Stimulated activated CD4-positive, alpha-beta T cell treated with anti-CD3 and anti-CD28 coated beads, Interleukin-2, amount 100 ng/mL, for 48 hours (primary cell): ENCODE results near the gene BBC3.
A peak's percentile ranks its signal among the peaks of the same experiment; 100 is the strongest.

Experiments used
- DNase-seq, 2 donors: peaks; one replicate each; pipeline ENCODE4 v3.0.0-alpha.2; 2020

Gene BBC3

DNA sequence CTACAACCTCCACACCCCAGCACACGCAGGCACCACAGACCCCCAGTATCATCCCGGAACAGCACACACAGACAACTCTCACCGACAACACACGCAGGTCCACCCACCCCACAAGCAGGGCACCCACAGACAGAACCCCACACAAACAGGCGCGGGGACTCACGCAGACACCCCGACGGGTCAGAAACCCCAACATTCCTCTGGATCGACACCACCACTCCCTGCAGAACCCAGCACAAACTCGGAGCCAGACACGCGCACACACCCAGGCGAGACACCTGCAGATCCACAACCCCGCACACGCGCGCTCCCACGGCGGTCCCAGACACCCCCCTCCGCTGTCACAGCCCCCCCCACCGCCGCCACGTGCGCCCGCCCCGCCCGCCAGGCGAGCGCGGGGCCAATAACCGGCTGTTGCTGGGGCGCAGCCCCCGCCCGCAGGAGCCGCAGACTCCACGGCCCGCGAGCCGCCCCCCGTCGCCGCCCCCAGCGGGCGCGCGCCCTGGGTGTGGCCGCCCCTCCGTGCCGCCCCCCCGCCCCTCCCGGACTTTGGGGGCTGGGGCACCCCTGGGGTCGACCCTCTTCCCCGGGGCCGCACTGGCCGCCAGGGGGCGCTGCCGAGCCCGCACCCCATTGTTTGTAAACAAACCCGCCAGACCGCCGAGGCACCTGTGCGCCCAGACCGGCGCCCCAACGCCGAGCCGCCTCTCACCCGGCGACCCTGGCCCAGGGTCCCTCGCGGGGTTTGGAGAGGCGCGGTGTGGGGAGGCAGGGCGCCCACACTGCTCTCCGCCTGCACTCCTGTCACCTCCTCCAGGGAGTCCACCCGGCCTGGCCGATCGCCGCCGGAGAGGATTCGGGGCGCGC is 712 bp downstream of the BBC3 start:
- DNase-seq: peak; percentile 77

DNA sequence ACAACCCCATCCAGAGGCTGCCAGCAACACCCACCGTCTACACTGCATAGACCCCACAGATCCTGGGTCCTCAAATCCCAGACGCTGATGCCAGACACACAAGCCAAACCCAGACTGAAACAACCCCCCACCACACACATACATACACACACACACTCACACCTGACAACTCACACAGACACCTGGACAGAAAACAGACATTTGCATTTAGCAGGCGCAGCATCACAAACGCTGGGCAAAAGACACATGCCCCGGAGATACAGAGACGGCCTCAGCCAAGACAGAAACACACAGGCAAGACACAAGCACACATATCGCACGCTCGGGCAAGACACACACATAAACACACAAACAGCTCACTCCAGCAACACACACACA is 1.3 kb downstream of the BBC3 start:
- DNase-seq: no peak

- DNase-seq: no peak
Measured at GRCh38 chr19:47228937-47229675, 1.9 kb downstream of the BBC3 start.

GRCh38 chr19:47228168-47228936 is 2.6 kb downstream of the BBC3 start:
- DNase-seq: no peak

DNA sequence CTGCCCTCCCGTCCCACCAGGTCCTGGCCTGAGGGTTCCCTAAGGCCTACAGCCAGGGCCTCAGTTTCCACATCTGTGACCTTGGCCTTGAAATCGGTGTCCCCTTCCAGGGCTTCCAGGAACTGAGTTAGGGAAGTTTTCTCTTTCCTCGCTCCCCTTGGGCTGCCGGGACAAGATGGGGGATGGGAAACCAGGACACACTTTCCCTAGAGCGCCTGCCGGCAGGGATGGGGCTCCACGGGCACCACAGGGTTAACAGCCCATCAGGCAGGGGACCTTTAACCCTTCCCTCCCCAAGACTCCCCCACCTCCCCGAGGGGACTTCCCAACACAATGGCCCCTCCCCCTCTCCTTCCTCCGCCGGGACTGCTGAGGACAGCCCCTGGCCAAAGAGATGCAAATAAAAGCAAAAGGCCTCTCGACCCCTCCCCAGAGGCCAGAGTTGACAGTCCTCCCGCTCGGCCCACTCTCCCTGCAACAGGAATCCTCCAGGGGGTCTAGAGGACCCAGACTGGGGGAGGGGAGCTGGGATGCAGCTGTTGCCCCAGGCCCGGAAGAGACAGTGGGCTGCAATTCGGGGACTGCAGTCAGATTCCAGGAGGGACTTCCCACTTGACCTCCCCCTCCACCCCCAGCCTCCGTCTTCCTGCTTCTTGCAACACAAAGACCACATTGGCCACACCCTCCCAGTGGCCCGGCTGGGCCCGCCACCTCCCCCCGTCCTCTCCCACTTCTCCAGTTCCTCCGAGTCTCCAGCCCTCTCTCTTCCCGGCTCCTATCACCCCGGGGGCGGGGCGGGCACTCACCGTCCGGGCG is 3.4 kb downstream of the BBC3 start:
- DNase-seq: no peak

DNA sequence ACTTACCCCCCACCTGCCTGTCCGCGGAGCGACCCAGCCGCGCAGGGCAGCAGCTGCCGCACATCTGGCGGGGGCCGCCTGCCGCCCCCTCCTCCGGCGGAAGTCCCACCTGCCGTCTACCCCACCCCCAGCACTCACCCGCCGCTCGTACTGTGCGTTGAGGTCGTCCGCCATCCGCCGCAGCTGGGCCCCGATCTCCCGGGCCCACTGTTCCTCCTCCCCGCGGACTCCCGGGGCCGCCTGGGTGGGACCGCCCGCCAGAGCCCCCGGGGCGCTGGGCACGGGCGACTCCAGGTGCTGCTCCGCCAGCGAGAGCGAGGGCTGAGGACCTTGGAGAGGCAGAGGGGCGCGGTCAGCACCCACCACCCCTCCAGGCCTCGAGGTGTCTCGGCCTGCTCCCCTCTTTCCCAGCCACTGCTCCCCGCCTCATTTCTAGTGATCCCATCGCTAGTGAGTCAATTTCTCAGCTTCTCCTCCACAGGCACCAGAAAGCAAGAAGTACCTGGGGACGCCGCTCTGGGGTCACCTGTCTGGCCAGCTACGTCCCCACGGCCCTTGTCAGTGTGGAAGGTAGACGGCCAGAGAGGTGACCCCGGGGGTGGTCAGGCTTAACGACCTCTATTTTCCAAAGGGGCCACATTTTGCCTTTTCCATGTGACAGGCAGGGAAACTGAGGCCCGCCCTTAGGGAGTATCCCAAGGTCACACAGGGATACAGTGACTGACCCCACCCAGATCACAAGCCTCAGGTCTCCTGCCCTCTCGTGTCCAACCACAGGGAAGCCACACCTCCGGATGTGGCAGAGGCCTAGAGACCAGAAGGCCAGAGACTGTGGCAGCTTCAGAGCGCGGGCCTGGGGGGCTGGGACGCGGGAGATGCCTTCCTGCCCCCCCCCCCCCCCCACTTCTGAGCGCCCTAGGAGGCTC is 4.3 kb downstream of the BBC3 start:
- DNase-seq: no peak

- peak; percentile 79 to 82 for DNase-seq
Measured at GRCh38 chr19:47225746-47226425, 5.1 kb downstream of the BBC3 start.

- DNase-seq: no peak
Measured at GRCh38 chr19:47221890-47222289, 9.1 kb downstream of the BBC3 start.

- DNase-seq: no peak
Measured at GRCh38 chr19:47221080-47221841, 9.7 kb downstream of the BBC3 start.

GRCh38 chr19:47215581-47215980 is 15.4 kb downstream of the BBC3 start:
- no peak for DNase-seq

GRCh38 chr19:47210689-47211316 is 20.2 kb downstream of the BBC3 start:
- peak; percentile 79 to 85 for DNase-seq

DNA sequence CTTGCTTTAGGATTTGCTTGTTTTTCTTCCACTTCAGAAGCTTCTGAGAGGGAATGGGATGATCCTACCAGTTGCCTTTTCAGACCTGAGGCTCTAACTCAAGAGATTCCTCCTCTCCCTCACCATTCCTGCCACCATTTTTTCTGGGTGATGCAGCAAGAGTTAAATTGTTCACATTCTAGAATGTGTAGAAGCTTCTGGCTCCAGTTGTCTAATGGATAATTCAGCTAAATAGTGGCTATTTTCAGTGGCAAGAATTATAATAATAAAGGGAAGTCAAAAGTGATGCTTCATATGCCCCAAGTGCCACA is 20.9 kb downstream of the BBC3 start:
- DNase-seq: no peak

DNA sequence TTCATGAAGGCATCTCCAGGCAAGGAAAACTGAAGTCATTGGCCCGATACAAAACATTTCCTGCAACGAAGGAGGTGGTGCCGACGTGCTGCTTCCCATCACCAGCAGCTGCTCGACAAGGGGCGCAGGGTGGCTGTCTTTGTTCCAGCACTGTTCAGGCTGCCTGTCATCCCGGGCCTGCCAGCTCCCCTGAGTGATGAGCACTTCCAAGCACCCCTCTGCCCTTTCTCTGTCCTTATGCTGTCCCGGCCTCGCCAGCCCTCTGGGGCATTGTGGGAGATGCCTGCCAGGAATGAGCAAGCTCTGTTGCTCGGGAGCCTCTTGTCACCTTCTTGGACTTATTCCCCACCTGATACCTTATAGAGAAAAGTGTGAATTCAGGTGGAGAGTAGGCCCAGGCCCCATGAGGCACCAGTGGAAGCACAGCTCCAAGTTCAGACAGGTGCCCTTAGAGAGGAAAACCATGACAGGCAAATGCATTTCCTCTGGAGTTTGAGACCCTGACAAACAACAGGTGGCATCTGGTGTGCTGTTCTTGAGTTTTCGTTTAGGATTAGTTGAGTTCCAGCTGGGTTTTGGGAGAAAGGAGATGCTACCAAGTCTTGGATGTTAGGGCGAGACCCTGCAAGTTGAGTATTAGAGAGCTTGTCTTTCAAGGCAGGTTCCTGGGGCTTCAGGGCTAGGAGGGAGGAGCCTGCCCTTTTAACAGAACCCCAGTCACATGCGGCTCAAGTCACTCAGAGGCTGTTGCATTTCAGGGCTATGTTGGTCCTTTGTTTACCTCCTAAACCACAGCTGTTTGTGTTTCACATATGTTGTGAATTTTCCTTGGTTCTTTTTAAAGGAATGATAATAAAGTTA is 21.4 kb downstream of the BBC3 start:
- DNase-seq: no peak

DNA sequence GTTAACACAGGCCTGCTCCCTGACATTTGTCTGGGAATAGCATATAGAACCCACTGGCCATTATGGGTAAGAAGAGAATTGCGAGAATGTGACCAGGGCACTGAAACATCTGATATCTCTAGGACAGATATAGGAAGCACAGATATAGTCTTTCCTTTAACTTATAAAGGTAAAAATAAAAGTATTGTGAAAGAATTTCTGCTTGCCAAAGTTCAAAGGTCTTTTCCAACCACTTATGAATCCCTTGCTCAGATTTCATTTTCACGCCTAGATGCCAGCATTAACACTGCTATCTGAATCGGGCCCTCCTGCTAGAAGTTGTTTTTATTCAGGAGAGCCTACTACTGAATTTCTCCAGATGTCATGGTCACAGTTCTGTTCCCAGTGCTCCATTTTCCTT is 27.7 kb downstream of the BBC3 start:
- no peak for DNase-seq

DNA sequence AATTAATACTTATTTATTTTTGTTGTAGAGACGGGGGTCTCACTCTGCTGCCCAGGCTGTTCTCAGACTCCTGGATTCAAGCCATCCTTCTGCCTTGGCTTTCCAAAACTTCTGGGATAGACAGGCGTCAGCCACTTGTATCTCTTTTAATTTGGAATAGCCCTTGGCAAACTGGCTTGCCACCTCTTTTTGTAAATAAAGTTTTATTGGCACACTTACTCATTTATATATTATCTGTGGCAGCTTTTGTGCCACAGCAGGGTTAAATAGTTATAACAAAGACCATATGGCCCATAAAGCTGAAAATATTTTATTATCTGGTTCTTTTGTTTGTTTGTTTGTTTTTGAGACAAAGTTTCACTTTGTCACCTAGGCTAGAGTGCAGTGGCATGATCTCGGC is 30.5 kb downstream of the BBC3 start:
- DNase-seq: no peak

DNA sequence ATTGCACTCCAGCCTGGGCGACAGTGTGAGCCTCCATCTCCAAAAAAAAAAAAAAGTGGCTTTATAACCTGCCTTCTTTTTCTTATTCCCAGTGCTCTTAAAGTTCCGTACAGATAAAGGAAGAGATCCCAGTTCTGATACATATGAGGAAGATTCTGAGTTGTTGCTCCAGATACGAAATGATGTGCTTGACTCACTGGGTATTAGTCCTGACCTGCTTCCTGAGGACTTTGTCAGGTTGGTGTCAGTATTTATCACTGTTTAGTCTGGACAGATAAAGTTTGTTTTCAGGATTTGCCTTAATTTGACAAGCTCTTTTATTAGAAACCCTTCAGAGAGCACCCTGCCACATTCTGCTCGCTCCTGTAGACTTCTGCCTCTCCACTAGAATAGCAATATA is 33.9 kb downstream of the BBC3 start:
- no peak for DNase-seq

DNA sequence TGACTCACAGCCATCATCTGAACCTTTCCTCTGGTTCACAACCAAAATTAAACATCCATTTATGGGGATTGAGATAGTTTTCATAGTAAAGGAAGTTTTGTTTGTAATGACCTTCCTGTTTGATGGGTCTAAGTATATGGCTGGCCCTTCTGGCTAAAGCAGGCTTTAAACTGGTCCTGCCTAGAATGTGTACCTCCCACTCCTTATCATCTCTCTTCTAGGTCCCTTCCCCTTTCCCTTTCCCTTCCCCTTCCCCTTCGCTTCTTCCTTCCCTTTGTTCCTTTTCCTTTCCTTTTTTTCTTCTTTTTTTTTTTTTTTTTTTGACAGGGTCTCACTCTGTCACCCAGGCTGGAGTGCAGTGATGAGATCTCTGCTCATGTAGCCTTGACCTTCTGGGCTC is 35.6 kb downstream of the BBC3 start:
- DNase-seq: no peak

GRCh38 chr19:47190167-47190727 is 40.8 kb downstream of the BBC3 start:
- DNase-seq: peak; percentile 49 to 50
